SKM-1 treated with dmso at 0.1 percent for 144 hours (cell line): ENCODE data around the gene CLEC7A.

Experiments
- DNase-seq: peaks from one replicate; lab custom pipeline; 2025; ENCODE audit not compliant: unreplicated experiment; lab: John Stamatoyannopoulos, UW

The CLEC7A gene

DNA sequence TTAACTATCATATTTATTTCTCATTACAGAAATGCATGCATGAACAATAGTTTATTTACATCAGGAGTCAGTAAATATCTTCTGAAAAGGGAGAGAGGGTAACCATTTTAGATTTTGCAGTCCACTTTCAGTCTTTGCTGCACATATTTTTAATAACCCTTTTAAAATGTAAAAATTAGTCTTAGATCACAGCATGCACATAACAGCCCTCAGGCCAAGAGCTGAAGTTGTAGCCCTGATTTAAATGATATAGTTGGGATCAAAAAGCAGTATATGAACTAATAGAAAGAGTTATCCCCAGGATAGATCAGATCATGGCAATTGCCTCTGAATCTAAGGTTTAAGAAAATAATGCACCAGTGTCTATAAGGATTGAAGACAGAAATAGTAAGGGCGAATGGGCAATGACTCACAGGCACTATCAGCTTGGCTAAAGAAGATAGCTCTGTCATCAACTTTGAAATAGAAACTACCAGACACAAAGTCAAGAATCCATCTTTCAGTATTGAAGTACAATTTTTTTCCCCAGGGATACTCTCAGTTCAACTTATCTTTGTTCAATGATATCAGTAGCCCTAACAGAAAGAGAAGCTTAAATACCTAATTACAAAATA, 13.1 kb upstream of the CLEC7A start:
- no peak for DNase-seq

DNA sequence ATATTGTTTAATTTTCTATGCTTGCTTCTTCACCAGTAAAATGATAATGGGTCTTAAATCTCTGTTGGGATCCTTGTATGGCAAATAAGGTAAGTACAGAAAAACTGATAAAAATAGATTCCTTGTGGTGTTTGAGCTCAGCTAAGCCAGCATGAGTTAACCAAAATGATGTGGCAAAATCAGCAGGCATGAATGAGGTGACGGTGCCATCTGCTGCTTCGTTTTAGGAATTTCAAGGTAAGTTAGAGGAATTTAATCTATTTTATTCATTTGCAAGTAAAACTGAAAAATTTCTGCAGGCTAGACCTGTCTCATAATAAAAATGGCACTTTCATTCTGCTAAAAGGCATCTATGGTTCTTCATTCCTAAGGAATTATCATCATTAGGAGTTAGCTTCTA, 10.0 kb upstream of the CLEC7A start:
- peak; percentile 26 for DNase-seq

DNA sequence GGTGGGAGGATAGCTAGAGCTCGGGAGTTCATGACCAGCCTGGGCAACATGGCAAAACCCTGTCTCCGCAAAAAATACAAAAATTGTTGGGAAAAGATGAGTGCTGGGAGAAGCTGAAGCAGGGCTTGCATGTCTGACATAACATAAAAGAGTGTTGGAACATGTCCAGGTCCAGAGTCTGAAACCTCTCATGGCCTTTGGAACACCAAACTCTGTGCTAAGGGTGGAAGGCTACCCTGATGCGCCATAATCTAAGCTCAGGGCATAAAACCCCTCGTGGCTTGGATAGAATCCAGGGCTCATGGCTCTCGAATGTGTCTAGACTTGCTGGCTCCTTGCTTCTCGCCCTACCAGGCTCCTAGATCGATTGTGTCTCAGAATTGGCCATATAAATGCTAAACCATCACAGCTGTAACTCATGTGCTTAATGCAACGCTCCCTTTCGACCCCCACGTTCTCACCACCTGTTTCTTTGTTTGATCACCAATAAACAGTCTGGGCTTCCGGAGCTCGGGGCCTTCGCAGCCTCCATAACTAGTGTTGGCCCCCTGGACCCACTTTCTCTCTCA, 6.7 kb upstream of the CLEC7A start:
- no peak for DNase-seq

DNA sequence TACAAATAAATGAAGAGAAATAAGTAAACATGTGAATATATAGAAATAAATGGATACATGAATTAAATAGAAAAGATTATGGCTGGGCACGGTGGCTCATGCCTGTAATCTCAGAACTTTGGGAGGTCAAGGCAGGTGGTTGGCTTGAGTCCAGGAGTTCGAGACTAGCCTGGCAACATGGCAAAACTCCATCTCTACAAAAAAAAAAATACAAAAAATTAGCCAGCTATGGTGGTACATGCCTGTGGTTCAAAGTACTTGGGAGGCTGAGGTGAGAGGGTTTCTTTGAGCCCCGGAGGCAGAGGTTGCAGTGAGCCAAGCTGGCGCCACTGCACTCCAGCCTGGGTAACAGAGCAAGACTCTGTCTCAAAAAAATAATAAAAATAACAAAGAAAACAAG, 5.1 kb upstream of the CLEC7A start:
- no peak for DNase-seq

DNA sequence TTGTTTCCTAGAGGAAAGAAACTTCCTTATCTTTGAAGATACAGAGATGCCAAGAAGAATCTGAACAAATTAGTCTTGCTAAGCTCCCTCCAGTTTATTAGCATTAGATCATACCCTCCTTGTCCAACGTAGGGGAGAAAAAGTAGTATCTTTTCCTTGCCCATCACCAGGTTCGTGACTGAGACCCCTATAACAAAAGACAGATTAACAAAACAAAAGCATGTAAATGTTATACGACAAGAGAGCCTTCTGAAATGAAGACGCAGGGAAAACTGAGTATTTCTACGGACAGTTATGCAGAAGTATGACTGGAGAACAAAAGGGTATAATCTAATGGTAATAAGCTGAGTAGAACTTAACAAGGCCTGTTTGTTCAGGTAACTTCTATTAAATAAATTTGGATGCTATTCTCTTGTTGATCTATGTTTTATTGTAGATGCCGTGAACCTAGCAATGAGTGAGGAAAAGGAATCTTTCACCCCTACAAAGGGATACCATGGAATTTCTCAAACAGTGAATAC, 2.9 kb upstream of the CLEC7A start:
- no peak for DNase-seq

DNA sequence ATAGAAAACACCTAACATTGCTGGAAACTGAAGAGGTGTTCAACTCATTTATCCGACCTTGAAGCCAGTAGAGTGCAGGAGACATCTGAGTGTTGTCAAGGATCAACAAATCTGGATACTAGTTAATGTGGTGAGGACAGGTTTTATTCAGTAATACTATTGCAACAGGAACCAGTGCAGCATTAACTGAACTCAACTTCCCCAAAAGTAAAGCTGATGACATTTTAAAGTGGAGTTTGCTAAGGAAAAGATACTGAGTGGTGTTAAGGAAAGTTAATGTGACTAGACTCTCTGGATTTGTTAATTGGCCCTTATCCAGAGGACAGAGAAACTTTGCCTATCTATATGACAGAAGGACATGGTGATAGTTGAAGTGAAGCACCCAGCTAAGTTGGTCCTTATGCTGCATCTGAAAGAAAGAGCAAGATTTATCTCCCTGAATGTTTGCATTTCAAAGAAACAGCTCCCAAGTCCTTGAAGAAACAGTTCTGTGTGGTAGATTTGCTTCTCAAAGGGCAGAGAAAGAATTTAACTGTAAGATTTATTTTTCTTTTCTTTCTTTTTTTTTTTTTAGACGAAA, 1.2 kb upstream of the CLEC7A start:
- peak; percentile 35 for DNase-seq

DNA sequence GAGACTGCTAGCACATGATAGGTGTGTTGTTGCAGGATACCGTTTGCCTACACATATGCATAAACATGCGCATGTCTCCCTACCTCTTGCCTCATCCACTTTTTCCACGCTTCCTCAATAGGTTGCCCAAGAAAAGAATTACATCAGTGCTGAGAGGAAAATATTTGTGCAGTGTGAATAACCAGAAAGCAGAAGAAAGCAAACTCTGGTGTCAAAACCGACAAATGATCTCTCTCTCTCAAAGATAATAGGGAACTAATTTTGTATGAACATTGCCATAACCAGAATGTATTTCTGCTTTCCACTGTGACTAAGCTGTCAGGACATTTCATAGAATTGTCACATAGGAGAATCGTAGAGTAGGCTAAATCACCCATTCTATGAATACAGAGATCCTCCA, 1.3 kb downstream of the CLEC7A start:
- DNase-seq = peak; percentile 92

DNA sequence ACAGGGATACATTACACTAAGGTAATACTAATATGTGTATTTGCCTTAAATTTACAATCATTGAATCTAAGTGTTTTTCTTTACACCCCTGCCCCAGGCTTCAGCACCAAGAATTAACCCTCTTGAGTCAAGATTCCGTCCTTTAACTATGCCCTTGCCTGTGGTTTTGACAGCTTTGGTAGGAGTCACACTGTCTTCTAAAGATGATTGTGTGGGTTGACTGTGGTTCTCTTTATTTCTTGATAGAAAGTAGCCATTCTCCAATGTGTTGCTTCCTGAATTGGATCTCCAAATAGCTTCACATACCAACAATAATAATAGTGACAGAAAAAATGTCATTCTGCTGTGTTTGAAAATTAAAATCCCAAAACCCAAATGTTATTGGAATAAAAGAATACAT, 3.6 kb downstream of the CLEC7A start:
- no peak for DNase-seq

DNA sequence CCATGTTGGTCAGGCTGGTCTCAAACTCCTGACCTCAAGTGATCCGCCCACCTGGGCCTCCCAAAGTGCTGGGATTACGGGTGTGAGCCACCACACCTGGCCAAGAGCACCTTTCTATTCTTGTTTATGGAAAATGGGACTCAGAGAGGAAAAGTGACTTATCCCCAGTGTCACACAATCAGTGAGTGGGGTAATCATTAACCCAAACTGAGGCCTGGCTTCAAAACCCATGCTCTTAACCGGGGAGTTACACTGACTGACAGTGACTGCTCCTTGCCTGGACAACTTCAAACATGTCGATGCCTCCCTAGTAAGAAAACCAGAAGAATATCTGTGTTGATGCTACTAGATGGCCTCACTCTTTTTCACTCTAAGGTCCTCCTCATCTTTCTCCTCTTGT, 7.3 kb downstream of the CLEC7A start:
- no peak for DNase-seq

DNA sequence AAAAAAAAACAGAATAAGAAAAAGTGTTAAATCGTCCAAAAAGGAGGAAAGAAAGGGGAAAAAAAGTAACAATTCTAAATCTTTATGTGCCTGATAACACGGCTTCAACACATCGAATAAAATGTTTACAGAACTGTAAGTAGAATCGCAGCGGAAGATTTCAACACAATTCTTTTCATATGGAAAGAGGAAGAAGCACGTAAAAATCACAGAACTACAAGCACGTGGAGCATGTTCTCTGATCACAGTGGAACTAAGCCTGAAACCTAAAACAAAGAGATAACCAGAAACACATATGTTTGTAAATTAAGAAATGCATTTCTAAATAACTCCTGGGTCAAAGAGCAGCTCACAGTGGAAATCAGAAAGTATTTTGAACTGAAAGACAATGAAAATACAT, 8.7 kb downstream of the CLEC7A start:
- DNase-seq = peak; percentile 69

DNA sequence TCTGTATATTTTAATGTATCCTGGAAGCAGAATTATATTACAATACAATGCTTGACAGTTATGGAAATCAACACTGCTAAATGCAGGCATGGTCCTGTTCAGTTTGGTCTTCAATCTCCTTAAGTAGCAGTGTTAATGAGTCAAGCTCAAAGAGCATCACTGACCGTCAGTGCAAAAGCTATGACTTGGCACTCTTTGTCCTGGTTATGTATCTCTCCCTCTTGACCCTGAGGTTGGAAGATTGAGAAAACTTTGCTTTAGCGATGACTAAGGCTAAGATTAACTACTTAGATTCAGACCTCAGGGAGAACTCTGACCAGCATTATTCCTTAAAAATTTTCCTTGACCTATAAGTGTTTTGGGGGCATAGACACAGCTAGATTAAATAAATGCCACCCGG, 10.9 kb downstream of the CLEC7A start:
- no peak for DNase-seq

DNA sequence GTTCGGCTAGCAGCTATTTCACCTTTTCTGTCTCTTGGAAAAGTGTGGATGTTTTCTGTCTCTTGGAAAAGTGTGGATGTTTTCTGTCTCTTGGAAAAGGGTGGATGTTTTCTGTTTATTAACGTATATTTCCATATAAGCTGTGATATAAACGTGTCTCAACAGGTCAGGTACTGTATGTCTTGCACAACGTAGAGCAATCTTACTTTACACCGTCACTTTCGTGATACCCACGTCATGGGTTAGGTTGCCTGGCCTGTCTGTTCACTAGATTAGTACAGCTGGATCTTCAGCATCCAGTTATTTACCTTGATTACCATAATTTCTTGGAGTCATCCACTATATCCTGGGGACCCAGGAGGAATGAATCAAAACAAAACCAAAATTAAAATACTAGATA, 14.1 kb downstream of the CLEC7A start:
- DNase-seq = no peak

DNA sequence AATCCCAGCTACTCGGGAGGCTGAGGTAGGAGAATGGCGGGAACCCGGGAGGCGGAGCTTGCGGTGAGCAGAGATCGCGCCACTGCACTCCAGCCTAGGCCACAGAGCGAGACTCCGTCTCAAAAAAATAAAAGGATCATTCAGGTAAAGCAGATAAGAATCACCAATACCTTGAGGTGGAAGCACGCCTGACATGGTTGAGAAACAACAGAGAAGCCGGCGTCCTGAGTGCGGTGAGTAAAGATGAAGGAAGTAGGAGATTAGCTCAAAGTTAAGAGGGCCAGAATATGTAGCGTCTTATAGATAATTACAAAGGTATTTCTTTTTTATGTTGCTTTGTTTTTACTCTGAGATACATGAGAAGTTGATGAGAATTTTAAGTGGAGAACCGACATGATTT, 14.7 kb downstream of the CLEC7A start:
- DNase-seq = no peak

DNA sequence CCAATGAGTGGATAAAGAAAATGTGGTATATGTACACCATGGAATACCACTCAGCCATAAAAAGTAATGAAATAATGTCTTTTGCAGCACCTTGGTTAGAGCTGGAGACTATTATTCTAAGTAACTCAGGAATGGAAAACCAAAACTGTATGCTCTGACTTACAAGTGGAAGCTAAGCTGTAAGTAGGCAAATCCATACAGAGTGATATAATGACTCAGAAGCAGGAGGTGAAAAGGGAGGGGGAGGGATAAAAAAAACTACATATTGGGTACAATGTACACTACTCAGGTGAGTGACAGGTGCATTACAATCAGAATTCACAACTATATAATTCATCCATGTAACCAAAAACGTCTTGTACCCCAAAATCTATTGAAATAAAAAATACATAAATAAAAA, 16.1 kb downstream of the CLEC7A start:
- DNase-seq = no peak

DNA sequence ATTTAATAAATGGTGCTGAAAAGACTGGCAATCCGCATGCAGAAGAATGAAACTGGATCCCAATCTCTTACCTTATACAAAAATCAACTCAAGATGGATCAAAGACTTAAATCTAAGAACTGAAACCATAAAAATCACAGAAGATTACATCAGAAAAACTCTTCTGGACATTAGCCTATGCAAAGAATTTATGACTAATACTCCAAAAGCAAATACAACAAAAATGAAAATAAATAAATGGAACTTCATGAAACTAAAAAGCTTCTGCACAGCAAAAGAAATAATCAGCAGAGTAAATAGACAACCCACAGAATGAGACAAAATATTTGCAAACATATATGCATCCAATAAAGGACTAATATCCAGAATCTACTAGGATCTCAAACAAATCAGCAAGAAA, 16.9 kb downstream of the CLEC7A start:
- no peak for DNase-seq

DNA sequence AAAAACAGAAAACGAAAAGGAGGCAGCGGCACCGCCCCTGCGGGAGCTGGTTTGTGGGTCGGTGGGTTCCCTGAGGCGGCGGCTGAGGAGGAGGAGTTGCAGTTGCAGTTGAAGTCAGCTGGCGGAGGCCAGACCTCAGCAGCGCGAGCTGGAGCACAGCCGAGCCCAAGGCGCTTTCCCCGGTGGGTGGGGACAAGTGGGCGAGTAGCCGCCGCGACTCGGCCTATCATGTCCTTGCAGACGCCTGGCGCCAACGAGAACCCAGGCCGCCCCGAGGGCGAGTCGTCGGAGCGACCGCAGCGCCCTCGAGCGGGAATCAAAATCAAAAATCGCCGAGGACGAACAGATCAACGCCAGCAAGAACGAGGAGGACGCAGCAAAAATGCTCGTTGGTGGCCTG, 18.5 kb downstream of the CLEC7A start:
- no peak for DNase-seq

DNA sequence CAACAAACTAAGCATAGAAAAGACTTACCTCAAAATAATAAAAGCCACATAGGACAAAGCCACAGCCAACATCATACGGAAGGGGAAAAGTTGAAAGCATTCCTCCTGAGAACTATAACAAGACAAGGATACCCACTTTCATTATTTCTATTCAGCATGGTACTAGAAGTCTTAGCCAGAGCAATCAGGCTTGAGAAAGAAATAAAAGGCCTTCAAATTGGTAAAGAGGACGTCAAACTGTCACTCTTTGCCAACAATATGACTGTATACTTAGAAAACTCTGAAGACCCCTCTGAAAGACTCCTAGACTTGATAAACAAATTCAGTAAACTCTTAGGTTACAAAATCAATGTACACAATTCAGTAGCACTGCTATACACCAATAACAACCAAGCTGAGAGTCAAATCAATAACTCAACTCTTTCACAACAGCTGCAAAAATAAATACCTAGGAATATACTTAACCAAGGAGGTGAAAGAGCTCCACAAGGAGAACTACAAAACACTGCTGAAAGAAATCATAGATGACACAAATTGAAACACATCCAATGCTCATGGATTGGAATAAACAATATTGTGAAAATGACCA, 19.6 kb downstream of the CLEC7A start:
- no peak for DNase-seq

DNA sequence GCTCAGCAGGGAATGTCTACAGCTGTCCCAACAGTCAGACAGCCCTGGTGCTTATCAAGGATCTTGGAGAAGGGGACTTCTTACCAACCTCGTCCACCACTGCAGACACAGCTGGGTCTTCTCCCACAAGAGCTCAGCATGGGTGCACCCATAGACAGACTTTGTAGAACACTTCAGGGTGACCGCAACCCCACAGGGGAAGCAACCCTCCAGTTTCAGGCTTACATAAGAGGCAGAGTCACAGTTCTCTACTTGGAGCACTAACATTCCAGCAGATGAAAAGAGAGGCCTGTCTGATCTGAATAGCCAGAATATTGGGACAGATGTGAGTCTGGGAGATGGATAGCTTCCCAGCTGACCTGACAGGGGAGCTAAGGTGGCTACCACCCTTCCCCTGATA, 27.7 kb downstream of the CLEC7A start:
- peak; percentile 20 for DNase-seq

DNA sequence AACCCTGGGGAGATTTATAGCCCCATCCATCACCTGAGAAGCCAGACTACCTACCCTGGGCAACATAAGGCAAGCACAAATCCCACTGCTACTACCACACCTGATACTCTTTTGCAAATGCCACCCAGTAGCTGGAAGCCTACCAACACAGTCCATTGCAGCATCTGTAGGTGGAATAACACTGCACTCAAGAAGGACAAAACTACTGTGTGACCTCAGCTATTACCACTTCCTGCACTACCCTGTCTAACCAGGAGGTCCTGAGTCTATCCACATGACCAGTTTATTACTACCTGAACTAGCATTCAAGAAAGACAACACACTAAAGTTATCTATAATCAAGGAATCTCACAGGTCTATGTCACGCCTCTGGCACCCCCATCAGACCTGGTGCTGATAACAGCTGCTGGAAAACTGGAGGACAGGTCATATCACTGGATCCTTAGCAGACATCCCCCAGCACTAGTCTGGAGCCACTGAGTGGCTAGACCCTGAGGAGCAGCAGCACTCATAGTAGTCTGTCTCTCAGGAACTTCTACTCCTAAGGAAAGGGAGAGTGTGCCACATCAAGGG, 28.3 kb downstream of the CLEC7A start:
- no peak for DNase-seq

DNA sequence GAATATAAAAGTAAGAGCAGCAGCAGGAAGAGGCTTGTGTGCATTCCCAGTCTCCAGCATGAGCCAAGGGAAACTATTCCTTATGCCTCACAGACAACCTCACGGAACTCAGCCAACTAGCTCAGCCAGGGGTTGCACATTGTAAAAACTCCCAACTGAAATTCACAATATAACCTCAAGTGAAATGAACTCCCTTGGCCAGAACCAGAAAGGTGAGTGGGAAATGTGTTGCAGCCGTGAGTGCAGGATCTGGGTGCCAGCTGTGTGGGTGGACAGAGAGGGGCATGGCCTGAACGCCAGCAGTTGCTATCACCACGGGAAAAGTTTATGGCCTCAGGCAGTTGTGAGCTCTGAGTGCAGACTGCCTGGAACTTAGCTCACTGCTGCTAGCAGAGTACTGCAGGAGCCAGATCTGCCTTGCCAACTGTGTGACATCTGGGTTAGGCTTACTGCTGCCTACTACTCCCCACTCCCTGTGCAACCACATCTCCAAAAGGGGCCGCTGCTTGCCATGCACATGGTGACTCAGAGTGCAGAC, 28.9 kb downstream of the CLEC7A start:
- DNase-seq = no peak

DNA sequence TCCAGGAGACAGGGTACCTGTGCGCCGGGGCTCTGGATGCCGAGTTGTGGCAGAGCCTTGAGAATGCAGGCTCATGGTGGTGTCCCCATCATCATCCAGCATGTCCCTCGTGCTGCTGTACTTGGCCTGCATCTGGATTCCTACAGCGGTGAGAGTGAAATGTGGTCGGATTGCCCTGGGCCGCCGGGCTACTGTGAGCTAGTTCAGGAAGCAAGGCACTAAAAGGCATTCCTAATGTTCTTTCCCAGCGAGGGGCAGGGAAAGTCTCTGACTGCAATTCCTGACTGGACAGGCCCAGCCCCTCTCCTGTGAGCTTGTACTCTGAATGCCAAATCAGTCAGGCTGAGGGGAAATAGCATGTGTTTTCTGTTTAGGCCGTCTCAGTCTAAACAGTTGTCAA, 31.2 kb downstream of the CLEC7A start, which contains the start of gene CLEC1A:
Gene CLEC1A, minus strand, starts transcription at position 195 of the 400 bp plus-strand sequence. Its CDS starts 63 bp downstream, at position 132.
- no peak for DNase-seq

DNA sequence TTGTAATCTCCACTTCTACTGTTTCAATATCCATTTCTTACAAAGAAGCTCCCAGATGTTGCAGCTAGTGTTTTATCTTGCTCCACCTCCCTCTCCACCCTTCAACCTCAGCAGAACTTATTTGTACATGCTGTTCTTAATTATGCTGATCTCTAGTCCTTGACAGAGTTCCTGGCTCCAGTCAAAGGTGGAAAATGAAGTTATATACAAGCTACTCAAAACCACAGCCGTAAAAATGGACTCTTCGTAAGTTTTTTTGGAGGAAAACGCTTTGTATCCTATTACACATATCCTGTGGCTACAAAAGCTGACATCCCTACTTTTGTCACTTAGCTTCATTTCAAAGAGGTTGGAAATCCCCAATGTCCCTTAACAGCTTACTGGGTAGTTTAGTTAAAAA, 32.5 kb downstream of the CLEC7A start:
- DNase-seq = no peak
